OCI-LY1 (cell line): ENCODE results near the gene PARD3B.

Experiments used
- H2AFZ ChIP-seq: fragments of 200-600 bp; sonication (generic), shearing (Covaris generic); 2 replicates; pipeline ENCODE4 v1.6.0; 2014; ENCODE audit warnings: antibody characterized with exemption, mild to moderate bottlenecking, low read length
- H3F3A ChIP-seq: fragments of 200-600 bp; sonication (generic), shearing (Covaris generic); 2 replicates; pipeline ENCODE4 v1.6.0; 2014; ENCODE audit warnings: mild to moderate bottlenecking, antibody characterized with exemption, low read length, moderate library complexity; ENCODE audit not compliant: insufficient read depth
- H3K27ac ChIP-seq: fragments of 200-600 bp; sonication (generic); 2 replicates; pipeline ENCODE4 v1.5.1; 2014; ENCODE audit warnings: low read length, mixed run types, mild to moderate bottlenecking, low read depth; ENCODE audit not compliant: poor library complexity, severe bottlenecking
- H3K27me3 ChIP-seq: fragments of 200-600 bp; sonication (generic); 2 replicates; pipeline ENCODE4 v1.6.0; 2014; ENCODE audit warnings: antibody characterized with exemption, mild to moderate bottlenecking, low read length, moderate library complexity; ENCODE audit not compliant: insufficient read depth
- H3K36me3 ChIP-seq: fragments of 200-600 bp; sonication (generic); 2 replicates; pipeline ENCODE4 v1.6.1; 2014; ENCODE audit warnings: mild to moderate bottlenecking, antibody characterized with exemption, low read length, moderate library complexity, mixed read lengths; ENCODE audit not compliant: insufficient read depth
- H3K4me1 ChIP-seq: fragments of 200-600 bp; sonication (generic); 2 replicates; pipeline ENCODE4 v1.5.1; 2014; ENCODE audit warnings: mild to moderate bottlenecking, low read length, moderate library complexity; ENCODE audit not compliant: insufficient read depth, severe bottlenecking
- H3K4me2 ChIP-seq: fragments of 200-600 bp; sonication (generic), shearing (Covaris generic); 2 replicates; pipeline ENCODE4 v1.6.1; 2014; ENCODE audit warnings: low read length
- H3K4me3 ChIP-seq: fragments of 200-600 bp; sonication (generic); 2 replicates; pipeline ENCODE4 v1.5.1; 2014; ENCODE audit warnings: low read length, low read depth, mild to moderate bottlenecking, mixed read lengths; ENCODE audit not compliant: poor library complexity, severe bottlenecking
- H3K79me2 ChIP-seq: fragments of 200-600 bp; shearing (Covaris generic); 2 replicates; pipeline ENCODE4 v1.6.1; 2016; ENCODE audit warnings: mixed run types, low read length, mixed read lengths; ENCODE audit not compliant: insufficient read depth
- H3K9ac ChIP-seq: fragments of 200-600 bp; sonication (generic), shearing (Covaris generic); 2 replicates; pipeline ENCODE4 v1.6.1; 2014; ENCODE audit warnings: mild to moderate bottlenecking, low read length, mixed read lengths
- H3K9me2 ChIP-seq: fragments of 200-600 bp; sonication (generic), shearing (Covaris generic); 2 replicates; pipeline ENCODE4 v1.6.1; 2014; ENCODE audit warnings: low read depth, mild to moderate bottlenecking, low read length, mixed read lengths
- H3K9me3 ChIP-seq: fragments of 200-600 bp; shearing (Covaris generic); 2 replicates; pipeline ENCODE4 v1.6.1; 2014; ENCODE audit warnings: low read length, mixed read lengths
- H4K20me1 ChIP-seq: fragments of 200-600 bp; sonication (generic), shearing (Covaris generic); 2 replicates; pipeline ENCODE4 v1.6.0; 2016; ENCODE audit warnings: mild to moderate bottlenecking, low read length; ENCODE audit not compliant: insufficient read depth
- CTCF ChIP-seq: fragments of 200-600 bp; sonication (generic), shearing (Covaris generic); IDR thresholded peaks from 2 replicates; pipeline ENCODE4 v1.5.1; 2017; ENCODE audit warnings: mild to moderate bottlenecking, antibody characterized with exemption, low read length, moderate library complexity, mixed read lengths
- EZH2 ChIP-seq: fragments of 200-600 bp; sonication (generic), shearing (Covaris generic); IDR thresholded peaks from 2 replicates; pipeline ENCODE4 v1.8.0; 2017; ENCODE audit warnings: borderline replicate concordance, mixed run types, mild to moderate bottlenecking, antibody characterized with exemption, low read length, moderate library complexity, mixed read lengths

The PARD3B gene

DNA sequence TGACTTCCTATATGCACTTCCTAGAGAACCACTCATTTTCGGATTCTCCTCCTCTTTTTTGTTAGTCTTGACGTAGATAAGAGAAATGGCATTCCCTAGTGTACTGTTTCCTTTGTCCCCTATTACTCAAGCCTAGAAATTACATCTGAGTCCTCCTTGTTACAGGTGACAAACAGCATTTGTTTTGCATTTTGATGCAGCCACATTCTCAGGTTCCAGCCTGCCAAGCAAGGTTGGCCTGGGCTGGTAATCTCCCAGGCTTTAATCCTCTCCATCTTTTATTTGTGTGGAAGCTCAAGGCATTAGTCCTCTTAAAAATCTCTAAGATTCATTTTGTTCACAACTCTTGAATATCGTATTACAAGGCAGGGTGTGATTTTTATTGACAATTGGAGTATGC lies 819.0 kb downstream of the PARD3B start:
- Histone ChIP-seq H3K79me2 (no peaks in the 10 kb centered on the region), H3K9ac (no peak overlapping the region), H2AFZ (no peak overlapping the region), H3K4me3 (no peak overlapping the region), H3K9me2 (no peaks in the 10 kb centered on the region), H3K9me3 (no peaks in the 10 kb centered on the region), H3K27me3 (no peaks in the 10 kb centered on the region), H3F3A (no peaks in the 10 kb centered on the region), H3K36me3 (no peaks in the 10 kb centered on the region), H4K20me1 (no peaks in the 10 kb centered on the region), H3K4me1 (no peaks in the 10 kb centered on the region), H3K27ac (no peak overlapping the region), H3K4me2 (no peak overlapping the region)
- TF ChIP-seq CTCF (no peak), EZH2 (no peak)

DNA sequence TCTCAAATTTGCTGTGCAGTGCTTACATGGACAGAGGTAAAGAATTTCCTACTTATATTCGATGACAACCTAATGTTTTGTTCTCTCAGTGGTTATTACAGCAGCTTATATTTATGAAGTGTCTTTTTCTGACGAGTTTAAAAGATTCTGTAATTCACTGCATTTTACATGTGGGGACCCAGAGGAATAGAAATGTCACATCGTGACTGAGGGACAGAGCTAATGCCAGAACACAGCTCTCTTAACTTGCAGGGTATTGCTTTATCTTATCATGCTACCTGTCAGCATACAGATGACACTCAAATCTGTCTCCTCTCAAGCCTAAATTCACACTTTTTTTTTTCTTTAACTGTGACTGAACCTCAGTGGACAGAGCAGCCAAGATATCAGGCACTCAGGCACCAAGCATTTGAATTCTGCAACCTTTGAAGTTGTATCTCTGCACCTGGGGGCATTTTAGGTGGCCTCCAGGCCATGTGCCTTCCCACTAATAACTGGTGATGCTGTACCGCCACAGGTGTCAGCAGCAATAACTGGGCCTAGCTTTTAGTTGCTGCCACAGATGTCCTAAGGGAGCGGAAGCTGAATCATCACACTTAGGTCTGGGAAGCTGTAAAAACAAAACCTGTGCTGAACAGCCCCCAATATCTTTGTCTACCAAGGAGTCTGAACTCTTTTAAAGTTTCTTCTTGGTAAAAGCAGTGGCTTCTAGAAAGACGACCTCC lies 821.2 kb downstream of the PARD3B start:
- no peaks in the 10 kb centered on the region for H3K79me2 ChIP-seq

DNA sequence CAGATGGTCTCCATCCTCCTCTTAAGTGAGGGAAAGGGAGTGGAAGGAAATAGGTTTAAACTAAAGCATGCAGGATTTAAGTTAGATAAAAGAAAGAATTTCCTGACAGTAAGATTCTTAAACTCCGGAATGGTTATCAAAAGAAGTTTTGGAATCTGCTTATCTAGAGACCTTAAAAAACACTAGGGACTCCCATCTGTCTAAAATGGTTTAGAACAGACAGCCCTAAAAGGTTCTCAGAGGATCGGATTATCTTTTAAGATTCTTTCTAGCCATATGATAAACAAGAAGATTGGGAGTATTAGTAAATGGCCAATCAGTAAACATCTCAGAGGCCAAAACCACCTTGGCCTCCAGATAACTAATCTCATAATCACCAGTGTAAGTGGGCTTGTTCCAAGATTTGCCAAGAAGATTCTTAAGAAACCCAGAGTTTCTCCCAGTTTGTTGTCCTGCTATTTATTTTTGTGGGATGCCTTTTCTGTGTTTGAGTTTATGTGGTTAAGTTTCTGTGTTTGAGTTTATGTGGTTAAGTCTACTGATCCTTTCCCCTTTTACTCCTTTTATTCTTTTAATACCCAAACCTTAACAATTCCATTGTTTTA lies 822.2 kb downstream of the PARD3B start:
- H3K9me3 ChIP-seq: no peaks in the 10 kb centered on the region
- no peaks in the 10 kb centered on the region for H3K36me3 ChIP-seq
- H2AFZ ChIP-seq: no peak overlapping the region
- H3K9ac ChIP-seq: no peak overlapping the region
- no peak overlapping the region for H3K4me3 ChIP-seq
- H4K20me1 ChIP-seq: no peaks in the 10 kb centered on the region
- H3K4me1 ChIP-seq: no peaks in the 10 kb centered on the region
- no peaks in the 10 kb centered on the region for H3K27me3 ChIP-seq
- no peak overlapping the region for H3K4me2 ChIP-seq
- H3K79me2 ChIP-seq: no peaks in the 10 kb centered on the region
- no peaks in the 10 kb centered on the region for H3K9me2 ChIP-seq
- H3F3A ChIP-seq: no peaks in the 10 kb centered on the region
- no peak for TF ChIP-seq EZH2
- TF ChIP-seq CTCF: no peak
- H3K27ac ChIP-seq: no peak overlapping the region

More for the DNA sequence above, 821.2 kb downstream of the PARD3B start:
- Histone ChIP-seq H3K4me1 (no peaks in the 10 kb centered on the region), H3F3A (no peaks in the 10 kb centered on the region), H3K36me3 (no peaks in the 10 kb centered on the region), H3K4me3 (no peak overlapping the region), H4K20me1 (no peaks in the 10 kb centered on the region), H3K27me3 (no peaks in the 10 kb centered on the region), H3K4me2 (no peak overlapping the region), H3K9ac (no peak overlapping the region), H3K27ac (no peak overlapping the region), H3K9me2 (no peaks in the 10 kb centered on the region), H2AFZ (no peak overlapping the region), H3K9me3 (no peaks in the 10 kb centered on the region)
- TF ChIP-seq CTCF (no peak), EZH2 (no peak)
